Activated naive CD4-positive, alpha-beta T cell treated with anti-CD3 and anti-CD28 coated beads, Interleukin-2, amount 50 U/mL, for 72 hours (primary cell): Measurements from ENCODE around the gene COMMD7. TPM values are rescaled to one million over a fixed set of nuclear protein-coding genes. Genes with fewer than 3 reads are reported as not detected.
"Not testable (repeated sequence)": the region's sequence is repeated elsewhere in the genome, so short reads cannot be mapped to it uniquely, and the experiment has no call there.

Experiments
- ATAC-seq, 2 donors: fragments of 150-1000 bp; cut with Tn5 transposase; 2 replicates each; pipeline ENCODE4 v1.10.0; 2021; ENCODE audit warnings: mild to moderate bottlenecking in 2 of 2, moderate library complexity in 2 of 2
- DNase-seq, 2 donors: peaks; one replicate each; pipeline ENCODE4 v3.0.0; 2021 to 2022; ENCODE audit warnings: low spot score in 2 of 2
- H3K27ac Mint-ChIP-seq, 2 donors: one replicate each; pipeline ENCODE4 v1.8.0; 2022; ENCODE audit warnings: mild to moderate bottlenecking in 2 of 2, mixed read lengths in 2 of 2
- H3K36me3 Mint-ChIP-seq, 2 donors: one replicate each; pipeline ENCODE4 v1.8.0; 2022; ENCODE audit warnings: mixed read lengths in 2 of 2
- H3K9me3 Mint-ChIP-seq, 2 donors: one replicate each; pipeline ENCODE4 v1.8.0; 2022; ENCODE audit warnings: mixed read lengths in 2 of 2
- total RNA-seq, 2 donors: library from RNA; stranded (reverse); gene quantifications; one replicate each; pipeline ENCODE4 v1.2.3, GENCODE V29; 2022

Gene COMMD7
- total RNA-seq, 2 donors from 2014 or later: 20.9 to 35.4 TPM

DNA sequence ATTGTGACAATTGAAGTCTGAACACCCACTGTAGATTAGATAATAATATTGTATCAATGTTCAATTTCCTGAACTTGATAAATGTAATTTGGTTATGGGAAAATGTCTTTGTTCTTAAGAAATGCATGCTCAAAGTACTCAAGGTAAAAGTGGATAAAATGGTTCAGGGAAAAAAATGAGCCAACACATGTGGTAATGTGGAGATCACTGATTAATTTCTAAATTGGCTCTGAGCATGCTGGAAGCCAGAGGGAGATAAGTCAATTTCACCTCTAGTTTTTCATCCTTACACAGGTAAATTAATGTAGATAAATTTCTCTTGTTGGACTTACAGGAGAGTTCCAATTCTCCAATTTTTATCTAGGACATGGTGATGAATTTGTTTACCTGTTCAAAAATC, 8.0 kb upstream of the COMMD7 start:
- no peak for DNase-seq
- Mint-ChIP-seq H3K9me3 (no peaks in the 10 kb centered on the region), H3K36me3 (no peaks in the 10 kb centered on the region), H3K27ac (no peak overlapping the region)
- no peak for ATAC-seq

DNA sequence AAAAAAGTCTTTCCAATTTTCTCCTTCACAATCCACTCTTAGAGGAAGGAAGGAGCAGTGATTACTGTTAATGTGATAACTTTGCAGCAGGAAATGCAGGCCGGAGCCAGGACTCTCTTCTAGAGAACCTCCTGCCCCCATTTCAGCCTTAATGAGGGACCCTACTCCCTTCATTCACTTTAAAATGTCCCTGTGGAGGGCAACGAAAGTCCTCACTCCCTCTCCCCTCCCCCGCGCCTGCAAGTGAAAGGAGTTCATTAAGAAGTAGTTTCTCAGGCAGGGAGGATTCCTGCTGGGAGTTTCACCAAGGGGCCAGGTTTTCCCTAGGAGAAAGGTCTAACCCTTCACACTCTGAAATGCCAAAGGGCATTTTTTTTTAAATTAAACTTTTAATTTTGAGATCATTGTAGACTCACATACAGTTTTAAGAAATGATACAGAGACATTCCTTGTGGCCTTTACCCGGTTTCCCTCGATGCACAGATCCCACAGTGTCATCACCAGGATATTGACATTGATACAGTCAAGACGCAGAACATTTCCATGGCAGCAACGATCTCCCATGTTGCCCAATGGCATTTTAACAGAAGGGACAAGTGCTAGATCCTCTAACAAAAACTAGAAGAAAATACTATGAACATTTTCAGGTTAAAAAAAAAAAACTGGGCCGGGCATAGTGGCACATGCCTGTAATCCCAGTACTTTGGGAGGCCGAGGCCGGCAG, 6.8 kb upstream of the COMMD7 start:
- Mint-ChIP-seq H3K9me3 (no peaks in the 10 kb centered on the region), H3K27ac (no peak overlapping the region), H3K36me3 (no peaks in the 10 kb centered on the region)
- DNase-seq (no peak), ATAC-seq (no peak)

DNA sequence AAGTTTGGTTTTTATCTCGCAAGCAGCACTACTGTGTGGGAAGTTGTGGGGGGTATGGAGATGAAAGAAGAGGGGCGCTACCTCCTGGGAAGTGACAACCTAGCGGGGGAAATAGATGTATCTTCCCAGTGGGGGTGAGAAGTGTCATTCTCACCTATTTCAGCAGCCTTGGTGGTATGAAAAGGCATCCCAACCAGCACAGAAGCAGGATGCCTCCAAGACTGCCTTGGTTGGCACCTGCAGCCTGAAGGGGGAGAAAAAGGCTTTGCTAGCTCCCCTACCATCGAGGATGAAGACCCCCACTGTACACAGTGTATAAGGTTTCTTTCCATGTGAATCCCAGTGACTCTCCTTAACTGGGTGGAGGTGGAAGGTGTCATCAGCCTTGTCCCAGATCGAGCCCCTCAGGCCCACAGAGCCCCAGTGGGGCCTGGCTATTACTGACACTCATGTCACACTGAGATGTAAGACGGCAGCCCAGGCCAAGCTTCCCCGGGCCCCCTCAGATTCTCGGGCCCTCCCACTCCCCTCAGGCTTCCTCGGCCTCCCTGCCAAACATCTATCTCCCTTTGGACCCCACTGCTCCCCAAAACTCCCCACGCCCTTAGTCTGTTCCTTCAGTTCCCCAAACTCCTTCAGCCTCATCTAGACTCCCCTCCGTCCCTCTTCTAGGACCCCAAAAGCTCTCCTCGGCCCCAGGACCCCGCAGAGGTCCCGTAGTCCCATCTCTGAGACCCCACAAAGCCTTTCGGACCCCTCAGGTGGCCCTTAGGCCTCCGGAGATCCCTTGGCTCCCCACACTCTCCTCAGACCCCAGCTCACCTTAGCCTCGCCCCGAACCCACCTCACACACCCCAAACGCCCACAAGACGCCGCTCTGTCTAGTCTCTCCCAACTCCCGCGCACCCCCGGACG, 688 bp downstream of the COMMD7 start:
- no peaks in the 10 kb centered on the region for H3K9me3 Mint-ChIP-seq
- H3K36me3 Mint-ChIP-seq: peaks cover 11 to 12% of the 10 kb centered on the region in 2 donors
- H3K27ac Mint-ChIP-seq: peak overlapping the region; percentile 99
- ATAC-seq (peak in 1 of 2 donors; percentile 17), DNase-seq (peak in 1 of 2 donors; percentile 25)

DNA sequence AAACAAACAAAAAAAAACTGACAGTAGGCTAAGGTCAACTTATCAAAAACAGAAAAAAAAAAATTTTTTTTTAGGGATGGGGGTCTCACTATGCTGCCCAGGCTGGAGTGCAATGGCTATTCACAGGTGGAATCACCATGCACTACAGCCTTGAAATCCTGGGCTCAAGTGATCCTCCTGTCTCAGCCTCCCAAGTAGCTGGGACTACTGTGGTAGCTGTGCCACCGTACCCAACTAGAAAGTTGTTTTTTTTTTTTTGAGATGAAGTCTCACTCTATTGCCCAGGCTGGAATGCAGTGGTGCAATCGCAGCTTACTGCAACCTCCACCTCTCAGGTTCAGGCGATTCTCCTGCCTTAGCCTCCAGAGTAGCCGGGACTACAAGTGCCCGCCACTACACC, 2.1 kb downstream of the COMMD7 start:
- ATAC-seq (no peak), DNase-seq (no peak)
- Mint-ChIP-seq H3K27ac (no peak overlapping the region), H3K9me3 (no peaks in the 10 kb centered on the region), H3K36me3 (peaks cover 11 to 12% of the 10 kb centered on the region in 2 donors)

DNA sequence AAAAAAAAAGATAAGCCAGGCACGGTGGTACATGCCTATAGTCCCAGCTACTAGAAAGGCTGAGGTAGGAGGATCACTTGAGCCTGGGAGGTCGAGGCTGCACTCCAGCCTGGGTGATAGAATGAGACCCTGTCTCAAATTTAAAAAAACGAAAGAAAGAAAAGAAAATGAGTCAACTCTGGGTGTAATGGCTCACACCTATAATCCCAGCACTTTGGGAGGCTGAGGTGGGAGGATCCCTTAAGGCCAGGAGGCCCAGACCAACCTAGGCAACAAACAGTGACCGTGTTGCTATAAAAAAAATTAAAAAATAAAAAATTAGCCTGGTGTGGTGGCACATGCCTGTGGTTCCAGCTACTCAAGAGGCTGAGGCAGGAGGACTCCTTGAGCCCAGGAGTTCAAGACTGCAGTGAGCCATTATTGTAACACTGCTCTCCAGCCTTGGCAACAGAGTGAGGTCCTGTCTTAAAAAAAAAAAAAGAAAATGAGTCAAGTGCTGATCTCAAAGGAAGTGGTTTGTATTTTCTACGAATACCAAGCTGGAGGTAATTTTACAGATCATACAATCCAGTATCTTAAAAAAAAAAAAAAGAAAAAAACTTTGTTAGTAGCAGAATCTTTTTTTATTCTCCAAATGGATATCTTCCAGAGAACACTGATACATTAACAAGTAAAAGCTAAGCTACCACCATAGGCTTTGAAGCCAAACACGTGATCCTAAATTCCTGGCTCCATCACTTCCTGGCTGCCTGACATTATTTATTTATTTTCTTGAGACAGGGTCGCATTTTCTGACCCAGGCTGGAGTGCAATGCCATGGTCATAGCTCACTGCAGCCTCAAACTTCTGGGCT, 5.7 kb downstream of the COMMD7 start:
- Mint-ChIP-seq H3K27ac (peak overlapping the region; percentile 79 to 91), H3K36me3 (peaks cover 3 to 6% of the 10 kb centered on the region in 2 donors), H3K9me3 (no peaks in the 10 kb centered on the region)
- ATAC-seq (peak; percentile 87 to 89), DNase-seq (peak in 1 of 2 donors; percentile 56)

DNA sequence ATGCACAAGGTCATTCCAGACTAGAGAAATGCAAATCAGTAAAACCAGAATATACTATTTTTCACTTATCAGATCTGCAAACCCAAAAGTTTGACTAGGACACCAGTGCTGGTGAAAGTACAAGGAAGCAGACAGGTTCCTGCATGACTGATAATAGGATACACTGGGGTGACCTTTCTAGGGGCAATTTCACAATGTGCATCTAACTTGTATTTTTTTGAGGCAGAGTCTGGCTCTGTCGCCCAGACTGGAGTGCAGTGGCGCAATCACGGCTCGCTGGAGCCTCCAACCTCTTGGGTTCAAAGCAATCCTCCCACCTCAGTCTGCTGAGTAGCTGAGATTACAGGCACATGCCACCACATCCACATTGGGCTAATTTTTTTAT, 11.4 kb downstream of the COMMD7 start:
- H3K9me3 Mint-ChIP-seq: no peaks in the 10 kb centered on the region
- H3K27ac Mint-ChIP-seq: peak overlapping the region in 1 of 2 donors; percentile 69
- ATAC-seq (peak in 1 of 2 donors; percentile 69), DNase-seq (no peak)
- H3K36me3 Mint-ChIP-seq: no peaks in the 10 kb centered on the region

DNA sequence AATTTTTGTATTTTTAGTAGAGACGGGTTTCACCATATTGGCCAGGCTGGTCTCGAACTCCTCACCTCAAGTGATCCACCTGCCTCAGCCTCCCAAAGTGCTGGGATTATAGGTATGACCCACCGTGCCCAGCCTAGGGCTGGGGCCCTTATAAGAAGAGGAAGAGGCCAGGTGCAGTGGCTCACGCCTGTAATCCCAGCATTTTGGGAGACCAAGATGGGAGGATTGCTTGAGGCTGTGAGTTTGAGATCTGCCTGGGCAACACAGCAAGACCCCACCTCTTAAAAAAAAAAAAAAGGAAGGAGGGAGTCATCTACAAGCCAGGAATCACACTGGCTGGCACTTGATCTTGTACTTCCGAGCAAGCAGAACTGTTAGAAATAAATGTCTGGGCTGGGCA, 13.9 kb downstream of the COMMD7 start:
- DNase-seq, ATAC-seq, H3K9me3 Mint-ChIP-seq, H3K36me3 Mint-ChIP-seq: not testable (repeated sequence)
- peak overlapping the region in 1 of 2 donors; percentile 21 for H3K27ac Mint-ChIP-seq

DNA sequence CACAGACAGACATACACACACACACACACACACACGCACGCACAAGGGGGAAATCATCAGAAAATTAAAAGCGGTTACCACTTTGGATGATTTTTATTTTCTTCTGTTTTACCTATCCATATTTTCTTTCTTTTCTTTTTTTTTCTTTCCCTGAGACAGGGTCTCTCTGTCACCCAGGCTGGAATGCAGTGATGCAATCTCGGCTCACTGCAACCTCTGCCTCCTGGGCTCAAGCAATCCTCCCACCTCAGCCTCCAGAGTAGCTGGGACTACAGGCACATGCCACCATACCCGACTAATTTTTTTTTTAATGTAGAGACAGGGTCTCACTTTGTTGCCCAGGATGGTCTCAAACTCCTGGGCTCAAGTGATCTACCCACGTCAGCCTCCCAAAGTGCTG, 14.8 kb downstream of the COMMD7 start:
- DNase-seq, ATAC-seq, H3K36me3 Mint-ChIP-seq, H3K9me3 Mint-ChIP-seq: not testable (repeated sequence)
- H3K27ac Mint-ChIP-seq: peak overlapping the region; percentile 34 to 85

DNA sequence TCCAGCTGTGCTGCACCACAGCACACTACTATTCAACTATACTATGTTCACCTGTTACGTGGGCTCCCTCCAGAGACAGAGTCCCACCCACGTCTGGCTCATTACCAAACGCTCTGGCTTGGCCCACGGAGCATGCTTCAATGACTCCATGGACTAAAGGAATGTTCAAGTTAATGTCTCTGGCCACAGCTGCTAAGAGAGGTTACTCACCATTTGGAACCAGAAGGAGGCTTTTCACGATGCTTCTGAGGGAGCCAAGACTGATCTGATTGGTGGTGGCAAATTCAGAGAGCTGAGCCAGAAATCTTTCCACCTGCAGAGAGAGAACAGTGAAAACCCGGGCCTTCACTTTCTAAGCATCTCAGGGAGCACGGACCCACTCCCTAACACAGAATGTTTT, 15.6 kb downstream of the COMMD7 start:
- ATAC-seq (no peak), DNase-seq (no peak)
- Mint-ChIP-seq H3K9me3 (no peaks in the 10 kb centered on the region), H3K36me3 (no peaks in the 10 kb centered on the region), H3K27ac (peak overlapping the region in 1 of 2 donors; percentile 30)

DNA sequence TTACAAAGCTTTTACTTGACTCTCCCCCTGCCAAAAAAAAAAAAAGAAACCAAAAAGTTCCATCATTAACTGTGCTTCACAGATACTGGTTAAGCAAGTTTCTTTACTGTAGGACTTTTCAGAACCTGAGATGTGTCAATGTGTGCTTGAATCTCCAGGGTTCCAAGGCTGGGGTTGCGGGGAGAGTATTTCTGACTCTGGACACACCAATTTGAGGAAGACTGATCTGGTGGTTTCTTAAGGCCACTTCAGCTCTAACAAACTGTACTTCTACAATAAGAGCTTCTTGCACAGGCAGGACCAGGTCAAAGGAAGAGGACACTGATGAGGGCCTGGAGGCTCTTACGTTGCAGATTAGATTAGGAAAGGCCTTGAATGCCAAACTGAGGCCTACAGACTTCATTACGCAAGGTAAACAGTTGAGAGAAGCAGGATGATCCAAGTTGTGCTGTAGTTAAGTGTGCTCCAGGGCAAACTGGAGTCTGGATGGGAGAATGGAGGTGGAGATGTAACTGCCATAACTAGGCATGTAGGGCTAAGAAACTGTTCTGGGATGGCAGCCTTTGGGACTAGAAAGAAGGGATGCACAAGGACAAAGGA, 24.4 kb downstream of the COMMD7 start:
- no peaks in the 10 kb centered on the region for H3K9me3 Mint-ChIP-seq
- DNase-seq (no peak), ATAC-seq (no peak)
- peak overlapping the region in 1 of 2 donors; percentile 42 for H3K27ac Mint-ChIP-seq
- H3K36me3 Mint-ChIP-seq: peaks cover 7 to 8% of the 10 kb centered on the region in 2 donors

DNA sequence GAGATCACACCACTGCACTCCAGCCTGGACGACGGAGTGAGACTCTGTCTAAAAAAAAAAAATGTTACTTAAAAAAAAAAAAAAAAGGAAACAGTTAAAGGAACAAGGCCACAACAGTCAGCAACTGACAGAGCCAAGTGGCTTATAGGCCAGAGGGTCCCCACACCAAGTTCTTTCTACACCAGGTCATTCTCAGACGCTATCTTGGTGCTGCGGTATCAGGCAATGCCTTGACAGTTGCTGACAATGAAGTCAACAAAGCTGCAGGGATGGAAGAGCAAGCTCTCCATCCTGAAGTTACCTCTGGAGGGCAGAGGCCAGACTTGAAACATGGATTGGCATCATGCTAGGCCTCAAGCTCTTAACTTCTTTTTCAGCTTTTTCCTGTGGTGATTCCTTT, 31.9 kb downstream of the COMMD7 start:
- Mint-ChIP-seq H3K36me3 (peaks cover 0 to 8% of the 10 kb centered on the region in 2 donors), H3K27ac (no peak overlapping the region), H3K9me3 (no peaks in the 10 kb centered on the region)
- no peak for DNase-seq
- ATAC-seq: no peak

DNA sequence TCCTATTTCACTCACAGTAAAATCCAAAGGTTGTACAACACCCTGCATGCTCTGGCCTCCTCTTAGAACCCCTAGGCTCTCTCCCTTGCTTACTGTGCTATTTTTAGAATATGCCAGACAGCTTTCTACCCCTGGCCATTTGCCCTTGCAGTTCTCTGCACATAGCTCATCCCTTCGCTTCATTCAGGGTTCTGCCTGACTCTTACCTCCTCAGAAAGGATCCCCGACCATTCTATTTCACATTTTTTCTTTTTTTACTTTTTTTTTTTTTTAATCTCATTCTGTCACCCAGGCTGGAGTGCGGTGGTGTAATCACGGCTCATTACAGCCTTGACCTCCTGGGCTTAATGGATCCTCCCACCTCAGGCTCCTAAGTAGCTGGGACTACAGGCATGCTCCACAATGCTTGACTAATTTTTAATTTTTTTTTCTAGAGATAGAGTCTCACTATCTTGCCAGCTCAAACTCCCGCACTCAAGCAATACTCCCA, 33.6 kb downstream of the COMMD7 start:
- H3K36me3 Mint-ChIP-seq: peaks cover 0 to 8% of the 10 kb centered on the region in 2 donors
- H3K9me3 Mint-ChIP-seq: no peaks in the 10 kb centered on the region
- no peak overlapping the region for H3K27ac Mint-ChIP-seq
- no peak for DNase-seq
- no peak for ATAC-seq

DNA sequence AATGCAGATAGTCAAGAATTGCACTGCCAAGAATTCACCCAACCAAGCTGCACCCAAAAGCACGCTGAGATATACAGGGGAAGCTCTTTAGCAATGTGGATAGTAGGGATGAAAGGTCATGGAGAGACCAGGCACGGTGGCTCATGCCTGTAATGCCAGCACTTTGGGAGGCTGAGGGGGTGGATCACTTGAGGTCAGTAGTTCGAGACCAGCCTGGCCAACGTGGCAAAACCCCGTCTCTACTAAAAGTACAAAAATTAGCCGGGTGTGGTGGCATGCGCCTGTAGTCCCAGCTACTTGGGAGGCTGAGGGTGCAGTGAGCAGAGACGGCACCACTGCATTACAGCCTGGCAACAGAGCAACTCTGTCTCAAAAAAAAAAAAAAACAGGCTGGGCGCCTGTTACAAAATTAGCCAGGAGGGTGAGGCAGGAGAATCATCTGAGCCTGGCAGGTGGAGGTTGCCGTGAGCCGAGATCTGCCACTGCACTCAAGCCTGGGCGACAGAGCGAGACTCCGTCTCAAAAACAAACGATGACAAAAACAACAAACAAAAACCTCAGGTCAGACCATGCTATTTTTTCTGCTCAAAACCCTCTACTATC, 34.1 kb downstream of the COMMD7 start:
- H3K27ac Mint-ChIP-seq, H3K9me3 Mint-ChIP-seq, ATAC-seq, DNase-seq: not testable (repeated sequence)
- H3K36me3 Mint-ChIP-seq: peaks cover 0 to 12% of the 10 kb centered on the region in 2 donors

DNA sequence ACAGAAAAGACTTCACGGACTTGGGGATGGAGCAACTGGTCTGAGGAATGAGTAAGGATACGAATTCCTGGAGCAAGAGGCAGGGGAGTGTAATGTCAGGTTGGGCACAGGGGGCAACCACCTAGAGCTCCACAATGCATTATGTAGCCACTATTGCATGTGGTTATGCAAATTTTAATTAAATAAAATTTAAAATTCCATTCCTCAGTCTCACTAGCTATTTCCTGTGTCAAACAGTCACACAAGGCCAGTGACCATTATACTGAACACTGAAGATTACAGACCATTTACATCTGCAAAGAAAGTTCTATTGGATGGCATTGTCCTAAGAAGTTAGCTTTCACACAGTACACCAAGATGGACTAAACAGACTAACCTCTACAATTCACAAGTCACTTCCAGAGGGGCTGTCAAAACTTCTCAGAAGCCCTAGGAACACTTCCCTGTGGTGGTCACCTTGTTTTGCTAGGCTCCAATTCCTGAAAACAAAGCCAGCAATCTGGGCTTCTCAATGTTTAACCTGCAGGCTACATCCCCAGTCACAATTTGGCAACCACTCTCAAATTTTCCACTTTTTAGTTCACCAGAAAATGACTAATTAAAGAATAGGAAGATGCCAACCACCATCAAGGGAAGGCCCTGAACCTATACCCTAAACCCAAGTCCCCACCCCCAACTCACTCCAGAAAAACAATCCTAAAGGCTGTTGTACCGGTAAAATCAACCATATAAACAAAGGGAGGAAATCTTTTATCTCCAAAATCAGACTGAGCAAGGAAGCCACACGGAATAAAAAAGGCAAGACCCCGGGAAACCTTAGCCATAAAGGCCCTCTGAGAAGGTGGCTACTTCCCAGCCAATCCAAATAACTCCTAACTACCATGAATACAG, 35.3 kb downstream of the COMMD7 start:
- Mint-ChIP-seq H3K27ac (peak overlapping the region in 1 of 2 donors; percentile 66), H3K9me3 (no peaks in the 10 kb centered on the region), H3K36me3 (peaks cover 2 to 4% of the 10 kb centered on the region in 2 donors)
- no peak for DNase-seq
- peak in 1 of 2 donors; percentile 33 for ATAC-seq

DNA sequence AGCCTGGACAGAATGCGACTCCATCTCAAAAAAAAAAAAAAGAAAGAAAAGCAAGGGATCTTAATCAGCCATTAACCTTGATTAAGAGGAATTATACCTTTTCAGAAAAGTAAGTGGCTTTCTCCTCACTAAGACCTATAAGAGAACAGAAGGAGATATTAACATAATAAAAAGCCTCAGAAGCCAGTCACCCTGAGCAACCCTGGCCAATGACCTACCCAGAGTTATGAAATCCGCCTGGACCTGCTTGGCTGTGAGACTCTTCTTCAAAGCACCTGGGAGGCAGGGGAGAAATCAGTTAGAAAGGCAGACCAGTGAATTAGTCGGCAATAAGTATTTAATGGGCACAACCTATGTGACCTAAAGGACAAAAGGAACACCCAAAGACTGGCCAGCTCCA, 36.8 kb downstream of the COMMD7 start:
- H3K36me3 Mint-ChIP-seq: peaks cover 4 to 8% of the 10 kb centered on the region in 2 donors
- no peaks in the 10 kb centered on the region for H3K9me3 Mint-ChIP-seq
- ATAC-seq: no peak
- peak overlapping the region in 1 of 2 donors; percentile 33 for H3K27ac Mint-ChIP-seq
- DNase-seq: no peak
